ENCODE data around the gene CHSY3.

DNA sequence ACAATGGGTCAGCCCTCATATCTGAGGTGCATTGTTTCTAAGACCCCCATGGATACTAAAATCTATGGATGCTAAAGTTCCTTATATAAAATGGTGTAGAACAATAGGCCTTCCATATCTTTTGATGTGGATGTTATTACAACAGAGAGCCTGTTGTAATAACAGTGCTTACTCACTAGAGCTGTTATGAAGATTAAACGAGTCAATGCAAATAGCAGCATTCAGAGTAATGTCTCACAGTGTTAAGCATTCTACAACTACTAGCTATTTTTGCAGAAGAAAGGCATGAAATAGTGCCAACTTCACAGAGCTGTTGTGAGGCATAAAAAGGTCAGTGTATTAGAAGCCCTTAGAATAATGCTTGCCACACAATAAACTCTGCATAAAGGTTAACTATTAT is 13.0 kb downstream of the CHSY3 start:
- TF ChIP-seq, protein P1, sequence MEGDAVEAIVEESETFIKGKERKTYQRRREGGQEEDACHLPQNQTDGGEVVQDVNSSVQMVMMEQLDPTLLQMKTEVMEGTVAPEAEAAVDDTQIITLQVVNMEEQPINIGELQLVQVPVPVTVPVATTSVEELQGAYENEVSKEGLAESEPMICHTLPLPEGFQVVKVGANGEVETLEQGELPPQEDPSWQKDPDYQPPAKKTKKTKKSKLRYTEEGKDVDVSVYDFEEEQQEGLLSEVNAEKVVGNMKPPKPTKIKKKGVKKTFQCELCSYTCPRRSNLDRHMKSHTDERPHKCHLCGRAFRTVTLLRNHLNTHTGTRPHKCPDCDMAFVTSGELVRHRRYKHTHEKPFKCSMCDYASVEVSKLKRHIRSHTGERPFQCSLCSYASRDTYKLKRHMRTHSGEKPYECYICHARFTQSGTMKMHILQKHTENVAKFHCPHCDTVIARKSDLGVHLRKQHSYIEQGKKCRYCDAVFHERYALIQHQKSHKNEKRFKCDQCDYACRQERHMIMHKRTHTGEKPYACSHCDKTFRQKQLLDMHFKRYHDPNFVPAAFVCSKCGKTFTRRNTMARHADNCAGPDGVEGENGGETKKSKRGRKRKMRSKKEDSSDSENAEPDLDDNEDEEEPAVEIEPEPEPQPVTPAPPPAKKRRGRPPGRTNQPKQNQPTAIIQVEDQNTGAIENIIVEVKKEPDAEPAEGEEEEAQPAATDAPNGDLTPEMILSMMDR (IDR thresholded peaks at IDR 0.05; ENCODE audit: low read depth, low read length, poor library complexity, severe bottlenecking) = no peak
- TF ChIP-seq EZH2phosphoT487 (IDR thresholded peaks at IDR 0.05; ENCODE audit: borderline replicate concordance, low read length) = no peak
